Hepatocyte (in vitro differentiated cells): Measurements from ENCODE around the gene AKAP12.

Experiments used
- EZH2 ChIP-seq: fragments of 200-600 bp; sonication (generic); IDR thresholded peaks from 2 replicates; pipeline ENCODE4 v1.6.1; 2016; ENCODE audit warnings: antibody characterized with exemption, mild to moderate bottlenecking, borderline replicate concordance
- EZH2phosphoT487 ChIP-seq: fragments of 200-600 bp; sonication (generic); IDR thresholded peaks from one replicate; pipeline ENCODE4 v1.6.1; 2018; ENCODE audit warnings: antibody characterized with exemption, mild to moderate bottlenecking, low read depth, moderate library complexity; ENCODE audit not compliant: unreplicated experiment, severe bottlenecking
- TF ChIP-seq, protein P1 (sequence below): fragments of 200-600 bp; sonication (generic); IDR thresholded peaks from 2 replicates; pipeline ENCODE4 v1.5.1; 2016; ENCODE audit warnings: antibody characterized with exemption, mild to moderate bottlenecking; ENCODE audit not compliant: poor library complexity

DNA sequence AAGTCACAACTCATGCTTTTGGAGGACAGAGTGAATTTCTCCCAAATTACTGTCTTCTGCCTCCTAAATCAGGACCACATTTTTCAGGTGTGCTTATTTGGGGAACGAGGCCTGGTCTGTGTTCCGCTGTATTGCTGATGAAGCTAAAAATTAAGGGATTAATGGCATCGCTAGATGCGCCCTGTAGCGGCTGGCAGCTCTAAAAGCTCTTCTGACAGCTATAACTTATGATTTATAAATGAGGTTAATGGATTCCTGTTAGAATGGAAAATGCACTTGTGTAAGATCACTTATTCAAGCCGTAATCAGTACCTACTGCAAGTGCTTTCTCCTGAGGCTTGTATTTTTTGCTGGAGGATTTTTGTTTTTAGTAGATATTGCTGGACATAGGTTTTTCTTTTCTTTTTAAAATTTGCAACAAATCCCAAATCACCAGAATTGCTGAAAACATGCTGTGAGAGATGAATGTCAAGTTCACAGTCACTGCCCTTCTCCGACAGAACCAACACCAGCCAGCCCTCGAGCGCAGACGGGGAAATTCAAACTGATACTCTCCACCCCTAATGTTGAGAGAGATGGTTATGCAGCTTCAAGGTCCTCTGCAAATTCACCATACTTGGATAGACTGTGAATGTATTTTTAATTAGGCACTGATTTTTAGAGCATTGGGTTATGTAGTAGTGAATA lies 49.1 kb downstream of the AKAP12 start:
- TF ChIP-seq, protein P1, sequence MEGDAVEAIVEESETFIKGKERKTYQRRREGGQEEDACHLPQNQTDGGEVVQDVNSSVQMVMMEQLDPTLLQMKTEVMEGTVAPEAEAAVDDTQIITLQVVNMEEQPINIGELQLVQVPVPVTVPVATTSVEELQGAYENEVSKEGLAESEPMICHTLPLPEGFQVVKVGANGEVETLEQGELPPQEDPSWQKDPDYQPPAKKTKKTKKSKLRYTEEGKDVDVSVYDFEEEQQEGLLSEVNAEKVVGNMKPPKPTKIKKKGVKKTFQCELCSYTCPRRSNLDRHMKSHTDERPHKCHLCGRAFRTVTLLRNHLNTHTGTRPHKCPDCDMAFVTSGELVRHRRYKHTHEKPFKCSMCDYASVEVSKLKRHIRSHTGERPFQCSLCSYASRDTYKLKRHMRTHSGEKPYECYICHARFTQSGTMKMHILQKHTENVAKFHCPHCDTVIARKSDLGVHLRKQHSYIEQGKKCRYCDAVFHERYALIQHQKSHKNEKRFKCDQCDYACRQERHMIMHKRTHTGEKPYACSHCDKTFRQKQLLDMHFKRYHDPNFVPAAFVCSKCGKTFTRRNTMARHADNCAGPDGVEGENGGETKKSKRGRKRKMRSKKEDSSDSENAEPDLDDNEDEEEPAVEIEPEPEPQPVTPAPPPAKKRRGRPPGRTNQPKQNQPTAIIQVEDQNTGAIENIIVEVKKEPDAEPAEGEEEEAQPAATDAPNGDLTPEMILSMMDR, result no peak
- no peak for TF ChIP-seq EZH2phosphoT487
- no peak for TF ChIP-seq EZH2
